ENCODE results near the gene CXorf49B.

The CXorf49B gene

GRCh38 chrX:71815906-71816156 is 52.7 kb downstream of the CXorf49B start:
- no peak for DNase-seq (ENCODE audit: low spot score)

Measured in hematopoietic multipotent progenitor cell treated with erythropoietin and hydrocortisone succinate and interleukin-3 and kit ligand, for 17 days (in vitro differentiated cells).